Endothelial cell of umbilical vein (primary cell): Measurements from ENCODE around the gene SLC25A38. TPM values are rescaled to one million over a fixed set of nuclear protein-coding genes. Genes with fewer than 3 reads are reported as not detected.
"Not testable (repeated sequence)": the region's sequence is repeated elsewhere in the genome, so short reads cannot be mapped to it uniquely, and the experiment has no call there.

Experiments used
- BruUV-seq: library from RNA; stranded (reverse); fragments of 400-500 nt; replicated peaks from 2 replicates; lab custom pipeline; 2021; lab: Mats Ljungman, UMichigan
- CTCF ChIA-PET: fragments of 300-600, 350-600 bp; sonication (Branson Sonifier 250); formaldehyde crosslinking; loops from one replicate; lab custom pipeline; 2021; ENCODE audit warnings: antibody characterized with exemption, inconsistent platforms; lab: Charles Lee
- POLR2A ChIA-PET: fragments of 300-600, 350-600 bp; sonication (Branson Sonifier 250); formaldehyde crosslinking; loops from one replicate; lab custom pipeline; 2021; ENCODE audit warnings: antibody characterized with exemption, inconsistent platforms; lab: Charles Lee
- DNase-seq: peaks from one replicate; pipeline ENCODE4 v3.0.0-alpha.2; 2011; ENCODE audit warnings: low read depth, low spot score
- FAIRE-seq: peaks from 2 replicates; lab custom pipeline; 2011; peaks lifted over from hg19 to GRCh38; lab: Jason Lieb, UNC
- H2AFZ ChIP-seq: 2 replicates; pipeline ENCODE4 v1.6.0; 2012; ENCODE audit warnings: low read depth, low read length, control low read depth, inconsistent platforms
- H3K27ac ChIP-seq: 2 replicates; pipeline ENCODE4 v1.5.1; 2011; ENCODE audit warnings: low read depth, mild to moderate bottlenecking, control low read depth, low read length, moderate library complexity; ENCODE audit not compliant: insufficient read depth
- H3K27me3 ChIP-seq, 2 experiments: 2 replicates each; pipeline versions ENCODE4 v1.6.0 to v1.6.1; 2011; ENCODE audit warnings: low read length in 2 of 2, mixed read lengths in 1 of 2; ENCODE audit not compliant: control insufficient read depth in 2 of 2, insufficient read depth in 2 of 2
- H3K36me3 ChIP-seq, 2 experiments: 2 replicates in 1 of 2; 3 replicates in 1 of 2; pipeline ENCODE4 v1.5.1; 2011; ENCODE audit warnings: low read length in 2 of 2, mild to moderate bottlenecking in 1 of 2, moderate library complexity in 1 of 2; ENCODE audit not compliant: control insufficient read depth in 2 of 2, insufficient read depth in 2 of 2; ENCODE audit errors: extremely low read depth in 1 of 2
- H3K4me1 ChIP-seq: 3 replicates; pipeline ENCODE4 v1.5.1; 2011; ENCODE audit warnings: mild to moderate bottlenecking, low read length; ENCODE audit not compliant: control insufficient read depth, insufficient read depth; ENCODE audit errors: extremely low read depth
- H3K4me2 ChIP-seq: 2 replicates; pipeline ENCODE4 v1.6.1; 2011; ENCODE audit warnings: low read length, control low read depth, mixed read lengths; ENCODE audit not compliant: insufficient read depth
- H3K4me3 ChIP-seq, 3 experiments: fragments of 200-600 bp in 1 of 3; sonication (generic), shearing (Covaris generic) in 1 of 3; replicated peaks in 1 of 3; 2 replicates each; pipeline ENCODE4 v1.5.1; 2011 to 2016; ENCODE audit warnings: control low read depth in 3 of 3, low read length in 3 of 3, mild to moderate bottlenecking in 2 of 3, inconsistent platforms in 1 of 3, low read depth in 1 of 3, moderate library complexity in 1 of 3; ENCODE audit not compliant: insufficient read depth in 1 of 3
- H3K79me2 ChIP-seq: 2 replicates; pipeline ENCODE4 v1.6.0; 2012; ENCODE audit warnings: low read length, inconsistent platforms; ENCODE audit not compliant: control insufficient read depth, insufficient read depth
- H3K9ac ChIP-seq: replicated peaks from 2 replicates; pipeline ENCODE3; 2011; ENCODE audit warnings: low read length, control low read depth; ENCODE audit not compliant: insufficient read depth; ENCODE audit errors: extremely low read depth
- H3K9me1 ChIP-seq: replicated peaks from 3 replicates; pipeline ENCODE4 v1.6.0; 2011; ENCODE audit warnings: mild to moderate bottlenecking, low read length; ENCODE audit not compliant: control insufficient read depth, insufficient read depth; ENCODE audit errors: extremely low read depth
- H3K9me3 ChIP-seq: replicated peaks from 2 replicates; pipeline ENCODE4 v1.5.1; 2012; ENCODE audit warnings: low read length, inconsistent platforms; ENCODE audit not compliant: control insufficient read depth, insufficient read depth
- H4K20me1 ChIP-seq: replicated peaks from 2 replicates; pipeline ENCODE3; 2011; ENCODE audit warnings: mild to moderate bottlenecking, low read length; ENCODE audit not compliant: control insufficient read depth, insufficient read depth; ENCODE audit errors: extremely low read depth
- CTCF ChIP-seq, 2 donors: IDR thresholded peaks; 1 replicate in 1 of 2; 2 replicates in 1 of 2; pipeline ENCODE4 v1.5.1; 2011; ENCODE audit warnings: low read length in 2 of 2, mild to moderate bottlenecking in 2 of 2, moderate library complexity in 2 of 2, control low read depth in 1 of 2, inconsistent platforms in 1 of 2, low read depth in 1 of 2; ENCODE audit not compliant: insufficient read depth in 1 of 2; ENCODE audit errors: extremely low read depth in 1 of 2
- EZH2 ChIP-seq: IDR thresholded peaks from 2 replicates; pipeline ENCODE4 v1.6.1; 2012; ENCODE audit warnings: borderline replicate concordance, low read depth, mild to moderate bottlenecking, moderate library complexity, low read length, inconsistent platforms; ENCODE audit not compliant: severe bottlenecking
- FOS ChIP-seq: IDR thresholded peaks from 2 replicates; pipeline ENCODE4 v1.6.1; 2011; ENCODE audit warnings: mild to moderate bottlenecking, low read length, moderate library complexity, borderline replicate concordance; ENCODE audit not compliant: insufficient read depth
- GATA2 ChIP-seq: IDR thresholded peaks from 2 replicates; pipeline ENCODE4 v1.7.0; 2011; ENCODE audit warnings: low read depth, mild to moderate bottlenecking, moderate library complexity, mixed read lengths, low read length; ENCODE audit not compliant: insufficient read length, insufficient read depth
- JUN ChIP-seq: IDR thresholded peaks from 2 replicates; pipeline ENCODE4 v1.6.1; 2011; ENCODE audit warnings: borderline replicate concordance, low read depth; ENCODE audit not compliant: insufficient read length, insufficient read depth
- MYC ChIP-seq: IDR thresholded peaks from one replicate; pipeline ENCODE4 v1.6.1; 2011; ENCODE audit warnings: mild to moderate bottlenecking, low read depth, low read length
- POLR2A ChIP-seq: IDR thresholded peaks from 2 replicates; pipeline ENCODE4 v1.6.1; 2012; ENCODE audit warnings: low read depth, mild to moderate bottlenecking, control low read depth, low read length
- dilution Hi-C: fragments of 300-500 bp; cut with MboI; formaldehyde crosslinking; loops from one replicate; pipeline ENCODE4 v1.15.0; 2019; ENCODE audit warnings: low sequenced_read_pairs; ENCODE audit not compliant: extremely low pct_ligation_motif_present
- intact Hi-C: fragments of 100-400 bp; cut with micrococcal nuclease; formaldehyde crosslinking; loops from one replicate; pipeline ENCODE4 v1.10.0; 2022
- polyA plus RNA-seq, 4 experiments: library from polyadenylated mRNA; depleted of rRNA in 3 of 4; stranded (reverse) in 3 of 4; unstranded in 1 of 4; fragments of >200 nt; gene quantifications; 2 replicates each; pipeline versions ENCODE4 v1.2.1 to v1.2.3, GENCODE V29; 2011 to 2012; ENCODE audit warnings: missing spikeins in 1 of 4
- total RNA-seq: library from RNA; stranded (reverse); gene quantifications from 2 replicates; pipeline ENCODE4 v1.2.3, GENCODE V29; 2021

The SLC25A38 gene
- total and polyA plus RNA-seq, 2 donors (not counting 3 experiments of a cell fraction or from before 2014, with no cell fraction given), result 20.0 to 31.1 TPM

GRCh38 chr3:39350714-39351113 is 32.5 kb upstream of the SLC25A38 start:
- no TSS peak for BruUV-seq
- Histone ChIP-seq H3K9me3 (no peaks in the 10 kb centered on the region), H3K9me1 (no peaks in the 10 kb centered on the region), H3K36me3 (no peaks in the 10 kb centered on the region), H3K4me3 (no peak overlapping the region), H3K4me1 (no peaks in the 10 kb centered on the region), H3K4me2 (no peak overlapping the region), H3K79me2 (no peaks in the 10 kb centered on the region), H3K27me3 (peaks cover 4 to 6% of the 10 kb centered on the region in 2 experiments), H3K27ac (no peak overlapping the region), H3K9ac (no peak overlapping the region), H2AFZ (no peak overlapping the region), H4K20me1 (no peaks in the 10 kb centered on the region)
- dilution Hi-C loops, result no loop called here
- POLR2A ChIA-PET, result interaction anchor here (0.6 kb wide), 1 partner anchor 28 kb away, joined by 3 read pairs; no protein-coding TSS in a partner anchor
- CTCF ChIA-PET, result no interaction called here
- TF ChIP-seq CTCF (IDR thresholded peaks at IDR 0.05; ENCODE audit: extremely low read depth in 1 of 2, insufficient read depth in 1 of 2, low read depth in 1 of 2, low read length in 2 of 2) (no peak), EZH2 (no peak), POLR2A (no peak), GATA2 (no peak), FOS (no peak), MYC (no peak), JUN (no peak)
- DNase-seq, result no peak
- intact Hi-C loops, result no loop called here
- FAIRE-seq, result no peak

GRCh38 chr3:39351134-39351533 is 32.0 kb upstream of the SLC25A38 start:
- H3K27me3 ChIP-seq, dilution Hi-C loops, POLR2A ChIA-PET, H3K9me3 ChIP-seq, CTCF ChIA-PET, H3K79me2 ChIP-seq, H3K4me3 ChIP-seq, FAIRE-seq, H3K4me1 ChIP-seq, H4K20me1 ChIP-seq, H2AFZ ChIP-seq, H3K9ac ChIP-seq, BruUV-seq, H3K36me3 ChIP-seq, H3K9me1 ChIP-seq, H3K4me2 ChIP-seq, intact Hi-C loops, H3K27ac ChIP-seq, DNase-seq: not testable (repeated sequence)

GRCh38 chr3:39353168-39353927 is 29.8 kb upstream of the SLC25A38 start:
- H3K4me3 ChIP-seq, H4K20me1 ChIP-seq, intact Hi-C loops, H3K36me3 ChIP-seq, H3K4me1 ChIP-seq, H3K27me3 ChIP-seq, H3K4me2 ChIP-seq, dilution Hi-C loops, H3K9ac ChIP-seq, DNase-seq, POLR2A ChIA-PET, FAIRE-seq, H3K79me2 ChIP-seq, H3K9me3 ChIP-seq, H3K9me1 ChIP-seq, BruUV-seq, CTCF ChIA-PET, H3K27ac ChIP-seq, H2AFZ ChIP-seq: not testable (repeated sequence)
